GM18861 (cell line): ENCODE measurements around the gene CERS3.

ENCODE experiments used
- ATAC-seq: cut with Tn5 transposase; IDR thresholded peaks from one replicate; pipeline ENCODE4 v1.9.1; 2021; ENCODE audit not compliant: unreplicated experiment

CERS3 gene

GRCh38 chr15:100531204-100531603 lies 2.5 kb upstream of the CERS3 start:
- ATAC-seq, result no peak

GRCh38 chr15:100529556-100529955 lies 806 bp upstream of the CERS3 start:
- ATAC-seq, result no peak

- no peak for ATAC-seq
Observed at GRCh38 chr15:100526027-100526481, 2.7 kb downstream of the CERS3 start.

- ATAC-seq, result no peak
Observed at GRCh38 chr15:100525436-100525835, 3.3 kb downstream of the CERS3 start.

- no peak for ATAC-seq
Observed at GRCh38 chr15:100524326-100524725, 4.4 kb downstream of the CERS3 start.

- no peak for ATAC-seq
Observed at GRCh38 chr15:100521907-100522306, 6.8 kb downstream of the CERS3 start.

GRCh38 chr15:100520132-100520921 lies 8.4 kb downstream of the CERS3 start:
- ATAC-seq, result no peak

- ATAC-seq, result no peak
Observed at GRCh38 chr15:100517846-100518245, 10.9 kb downstream of the CERS3 start.

GRCh38 chr15:100516643-100517512 lies 11.9 kb downstream of the CERS3 start:
- no peak for ATAC-seq

GRCh38 chr15:100515758-100516157 lies 13.0 kb downstream of the CERS3 start:
- no peak for ATAC-seq

- ATAC-seq, result no peak
Observed at GRCh38 chr15:100508641-100509300, 20.0 kb downstream of the CERS3 start.

- no peak for ATAC-seq
Observed at GRCh38 chr15:100502651-100503050, 26.1 kb downstream of the CERS3 start.

- no peak for ATAC-seq
Observed at GRCh38 chr15:100501117-100501516, 27.6 kb downstream of the CERS3 start.

- ATAC-seq, result no peak
Observed at GRCh38 chr15:100500226-100500990, 28.3 kb downstream of the CERS3 start.

GRCh38 chr15:100495861-100496260 lies 32.9 kb downstream of the CERS3 start:
- ATAC-seq, result no peak

GRCh38 chr15:100493213-100493612 lies 35.5 kb downstream of the CERS3 start:
- no peak for ATAC-seq

GRCh38 chr15:100484443-100484842 lies 44.3 kb downstream of the CERS3 start:
- ATAC-seq, result no peak

- no peak for ATAC-seq
Observed at GRCh38 chr15:100483370-100483769, 45.4 kb downstream of the CERS3 start.

- no peak for ATAC-seq
Observed at GRCh38 chr15:100476805-100477204, 51.9 kb downstream of the CERS3 start.

GRCh38 chr15:100472736-100473135 lies 56.0 kb downstream of the CERS3 start:
- no peak for ATAC-seq

- ATAC-seq, result no peak
Observed at GRCh38 chr15:100471933-100472332, 56.8 kb downstream of the CERS3 start.
